ENCODE results near the gene CACNA2D1.

Gene CACNA2D1

GRCh38 chr7:82226191-82226590 is 217.4 kb downstream of the CACNA2D1 start:
- no peak for DNase-seq
- no peak for ATAC-seq

DNA sequence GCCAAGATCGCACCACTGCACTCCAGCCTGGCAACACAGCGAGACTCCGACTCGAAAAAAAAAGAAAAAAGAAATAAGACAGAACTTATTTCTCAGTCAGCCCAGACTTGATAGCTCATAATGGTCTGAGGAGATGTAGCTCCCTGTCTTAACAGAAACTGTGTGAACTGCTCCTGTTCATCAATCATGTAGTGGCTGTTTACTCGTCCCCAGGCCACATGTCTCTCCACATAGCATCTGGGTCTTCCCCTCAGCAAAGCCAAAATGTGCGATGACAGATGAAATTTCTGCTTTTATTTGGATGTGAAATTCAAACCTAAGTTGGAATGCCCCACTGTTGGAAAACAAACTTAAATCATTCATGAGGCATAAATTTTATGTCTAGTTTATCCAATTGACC is 219.0 kb downstream of the CACNA2D1 start:
- DNase-seq (no peak), ATAC-seq (no peak)

GRCh38 chr7:82223580-82223979 is 220.0 kb downstream of the CACNA2D1 start:
- DNase-seq (no peak), ATAC-seq (no peak)

- DNase-seq (no peak), ATAC-seq (no peak)
Measured at GRCh38 chr7:82221152-82221674, 222.4 kb downstream of the CACNA2D1 start.

- ATAC-seq (no peak), DNase-seq (no peak)
Measured at GRCh38 chr7:82212466-82212865, 231.1 kb downstream of the CACNA2D1 start.

DNA sequence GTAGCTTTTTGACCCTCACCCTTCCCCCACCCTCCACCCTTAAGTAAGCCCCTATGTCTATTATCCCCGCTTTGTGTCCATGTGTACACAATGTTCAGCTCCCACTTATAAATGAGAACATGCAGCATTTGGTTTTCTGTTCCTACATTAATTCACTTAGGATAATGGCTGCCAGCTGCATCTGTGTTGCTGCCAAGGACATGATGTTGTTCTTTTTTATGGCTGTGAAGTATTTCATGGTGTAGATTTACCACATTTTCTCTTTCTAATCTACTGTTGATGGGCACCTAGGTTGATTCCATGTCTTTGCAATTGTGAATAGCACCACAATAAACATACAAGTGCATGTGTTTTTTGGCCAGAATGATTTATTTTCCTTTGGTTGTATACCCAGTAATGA is 232.2 kb downstream of the CACNA2D1 start:
- DNase-seq (no peak), ATAC-seq (no peak)

DNA sequence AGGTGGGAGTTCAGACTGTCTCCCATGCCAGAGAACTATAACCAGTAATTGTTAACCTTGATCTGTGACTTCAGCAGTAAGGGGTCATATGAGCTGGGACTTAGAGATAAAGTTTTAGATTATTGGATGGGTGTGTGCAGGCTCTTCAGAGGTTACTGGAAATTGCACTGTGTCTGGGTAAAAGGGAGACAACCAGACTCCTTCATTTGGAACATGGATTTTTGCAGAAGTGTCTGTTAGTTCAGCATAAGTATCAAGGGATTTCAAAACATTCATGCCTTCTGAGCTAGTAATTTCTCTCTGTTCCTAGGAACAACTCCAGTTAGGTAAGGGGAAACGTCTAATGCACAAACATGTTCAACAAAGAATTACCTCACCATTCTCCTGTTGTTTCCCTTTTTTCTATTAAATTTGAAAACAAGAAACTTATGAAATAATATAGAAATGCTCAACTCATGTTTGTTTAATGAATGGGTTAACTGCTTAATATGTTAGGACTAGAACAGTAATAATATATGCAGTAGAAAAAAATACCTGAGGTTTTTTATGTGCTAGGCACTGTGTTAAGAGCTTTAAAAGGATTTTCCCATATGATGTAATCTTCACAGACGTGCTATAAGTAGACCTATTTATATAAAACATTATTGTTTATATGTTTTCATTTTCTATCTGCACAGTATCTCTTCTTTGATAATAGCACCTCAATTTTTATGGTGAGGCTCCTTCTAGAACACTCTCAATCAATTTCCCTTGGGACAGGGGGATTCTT is 233.0 kb downstream of the CACNA2D1 start:
- ATAC-seq (no peak), DNase-seq (no peak)

DNA sequence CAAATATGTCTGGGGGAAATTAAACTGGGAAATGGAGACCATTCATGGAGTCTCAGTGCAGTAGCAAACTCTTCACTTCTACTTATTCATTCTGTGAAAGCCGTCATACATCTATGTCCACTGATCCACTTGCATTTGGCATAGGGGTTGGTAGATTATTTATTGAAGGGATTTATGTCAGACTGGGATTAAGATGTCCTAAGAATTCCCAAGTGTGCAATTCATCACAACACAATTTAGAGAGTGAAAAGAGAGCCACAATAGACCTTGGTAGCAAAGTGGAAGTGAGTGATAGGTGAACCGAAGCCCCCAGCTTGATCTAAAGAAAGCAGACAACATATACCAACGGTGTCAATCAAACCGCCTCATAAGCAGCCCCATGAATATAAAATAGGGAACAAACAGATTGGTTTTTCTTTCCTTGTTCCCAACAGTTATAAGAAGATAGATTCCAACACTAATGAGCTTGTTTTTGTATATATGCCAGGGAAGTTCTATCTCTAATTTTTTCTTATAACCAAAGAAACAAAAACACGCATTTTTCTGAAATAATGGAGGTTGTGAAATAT is 234.3 kb downstream of the CACNA2D1 start:
- no peak for ATAC-seq
- no peak for DNase-seq

- DNase-seq (no peak), ATAC-seq (no peak)
Measured at GRCh38 chr7:82204694-82205093, 238.9 kb downstream of the CACNA2D1 start.

DNA sequence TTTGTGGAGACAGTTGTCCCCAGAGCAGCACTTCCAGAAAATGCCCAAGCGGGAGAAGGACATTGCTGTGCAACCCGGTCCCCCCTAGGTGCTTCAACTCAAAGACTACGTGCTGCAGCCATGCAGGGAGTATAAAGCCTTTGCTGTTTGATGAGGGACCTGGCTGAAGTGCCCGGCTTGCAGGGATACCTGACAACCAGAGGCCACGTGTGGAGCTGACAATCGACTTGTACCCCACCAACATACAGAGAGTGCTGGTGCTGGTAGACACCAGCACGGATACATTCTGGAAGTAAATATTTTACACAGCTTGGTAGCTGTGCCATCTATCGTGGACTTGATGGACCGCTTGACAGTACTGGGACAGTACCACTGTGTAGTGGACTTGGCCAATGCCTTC is 240.6 kb downstream of the CACNA2D1 start:
- no peak for ATAC-seq
- DNase-seq, result no peak

DNA sequence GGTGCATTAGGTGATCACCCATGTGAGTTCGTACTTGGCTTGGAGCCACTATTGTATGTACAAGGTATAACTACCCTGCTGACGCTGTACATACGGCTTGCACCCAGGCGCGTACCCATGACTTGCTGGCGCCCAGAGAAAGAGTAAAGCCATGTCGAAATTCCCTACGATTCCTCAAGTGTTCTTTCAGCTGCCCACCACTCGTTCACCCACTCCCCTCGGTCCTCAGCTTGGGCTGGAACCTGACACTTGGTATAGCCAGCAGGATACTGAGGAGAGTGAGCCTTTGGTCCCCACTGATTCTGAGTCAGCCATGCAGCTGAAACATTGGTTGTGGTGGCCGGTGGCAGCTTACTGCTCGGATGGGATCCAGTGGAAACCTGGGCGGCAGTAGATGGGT is 241.5 kb downstream of the CACNA2D1 start:
- DNase-seq, result no peak
- no peak for ATAC-seq

DNA sequence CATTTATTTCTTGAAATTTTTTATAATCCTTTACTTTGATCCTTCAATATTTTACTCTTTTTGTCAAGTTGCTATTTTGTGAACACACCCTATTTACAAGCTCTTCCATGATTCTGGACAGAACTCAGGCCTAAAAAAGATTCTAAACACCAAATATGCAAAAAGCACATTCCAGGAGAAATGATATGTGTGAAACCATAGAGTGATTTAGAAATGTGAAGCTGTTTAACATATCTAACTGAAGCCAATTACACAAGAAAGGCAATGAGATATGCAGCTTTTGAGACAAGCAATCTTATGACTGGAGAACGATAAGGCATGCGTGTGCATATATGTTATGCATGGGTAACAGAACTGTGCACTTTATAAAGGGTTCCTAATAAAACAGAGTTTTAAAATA is 243.0 kb downstream of the CACNA2D1 start:
- ATAC-seq (no peak), DNase-seq (no peak)

GRCh38 chr7:82194016-82194643 is 249.4 kb downstream of the CACNA2D1 start:
- ATAC-seq, result no peak
- DNase-seq, result no peak

DNA sequence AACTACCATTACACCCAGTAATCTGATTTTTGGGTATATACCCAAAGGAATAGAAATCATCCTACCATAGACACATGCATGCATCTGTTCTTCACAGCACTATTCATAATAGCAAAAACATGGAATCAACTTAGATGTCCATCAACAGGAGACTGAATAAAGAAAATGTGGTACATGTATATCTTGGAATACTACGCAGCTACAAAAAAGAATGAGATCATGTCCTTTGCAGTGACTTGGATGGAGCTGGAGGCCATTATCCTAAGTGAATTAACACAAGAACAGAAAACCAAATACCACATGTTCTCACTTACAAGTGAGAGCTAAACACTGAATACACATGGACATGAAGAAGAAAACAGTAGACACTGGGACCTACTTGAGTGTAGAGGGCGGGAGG is 254.9 kb downstream of the CACNA2D1 start:
- no peak for DNase-seq
- ATAC-seq, result no peak

DNA sequence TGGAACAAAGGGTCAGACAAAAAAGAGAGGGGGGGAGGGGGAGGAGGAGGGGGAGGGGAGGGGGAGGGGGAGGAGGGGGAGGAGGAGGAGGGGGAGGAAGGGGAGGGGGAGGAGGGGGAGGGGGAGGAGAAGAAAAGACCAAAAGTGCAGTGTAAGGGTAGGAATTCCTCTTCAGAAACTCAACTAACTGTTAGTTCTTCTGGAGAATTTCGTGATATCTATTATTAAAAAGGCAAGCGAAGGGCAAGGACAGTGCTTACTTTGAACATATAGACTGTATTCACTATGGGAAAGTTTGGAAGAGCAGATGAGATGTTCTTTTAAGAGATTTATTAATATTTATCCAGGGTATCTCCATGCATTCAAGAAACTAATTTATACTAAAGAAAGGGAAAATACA is 258.1 kb downstream of the CACNA2D1 start:
- no peak for DNase-seq
- ATAC-seq, result no peak

- DNase-seq (no peak), ATAC-seq (no peak)
Measured at GRCh38 chr7:82183634-82184033, 259.9 kb downstream of the CACNA2D1 start.

GRCh38 chr7:82179311-82179710 is 264.3 kb downstream of the CACNA2D1 start:
- DNase-seq, result no peak
- ATAC-seq, result no peak

DNA sequence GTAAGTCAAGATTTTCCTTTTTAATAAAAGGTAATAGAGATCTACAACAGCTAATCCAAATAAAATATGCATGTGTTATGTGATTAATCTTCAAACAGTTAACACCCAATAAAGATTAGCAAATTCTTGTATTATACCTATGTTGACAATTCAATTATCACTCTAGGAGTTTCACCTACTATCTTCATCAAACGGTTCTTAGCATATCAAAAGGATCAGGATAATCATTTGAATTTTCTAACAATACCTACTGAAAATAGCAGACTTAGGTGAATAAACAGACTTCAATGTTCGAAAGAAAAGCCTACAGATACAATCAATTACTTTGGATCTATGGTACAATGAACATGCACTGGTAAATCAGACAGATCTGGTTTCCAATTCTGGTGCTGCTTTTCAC is 268.3 kb downstream of the CACNA2D1 start:
- DNase-seq (no peak), ATAC-seq (no peak)

- ATAC-seq (no peak), DNase-seq (no peak)
Measured at GRCh38 chr7:82173400-82174021, 270.1 kb downstream of the CACNA2D1 start.

GRCh38 chr7:82172881-82173280 is 270.7 kb downstream of the CACNA2D1 start:
- DNase-seq (no peak), ATAC-seq (no peak)

DNA sequence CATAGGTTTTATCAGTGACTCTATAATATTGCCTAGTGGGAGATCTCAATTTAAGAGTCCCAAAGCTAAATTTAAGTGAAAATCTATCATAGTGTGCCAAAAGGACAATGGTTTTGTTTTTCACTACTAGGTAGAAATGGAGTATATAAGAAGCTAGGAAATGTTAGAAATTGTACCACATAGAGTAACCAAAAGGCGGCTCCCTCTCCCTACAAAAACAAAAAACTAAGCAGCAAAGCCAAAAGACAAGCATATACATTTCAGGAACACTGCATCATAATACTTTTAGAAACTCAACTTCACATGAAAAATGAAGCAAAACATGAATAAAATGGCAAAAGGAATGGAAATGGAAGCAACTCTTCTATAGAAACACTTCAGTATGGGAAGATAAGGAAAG is 271.6 kb downstream of the CACNA2D1 start:
- DNase-seq, result no peak
- no peak for ATAC-seq

DNA sequence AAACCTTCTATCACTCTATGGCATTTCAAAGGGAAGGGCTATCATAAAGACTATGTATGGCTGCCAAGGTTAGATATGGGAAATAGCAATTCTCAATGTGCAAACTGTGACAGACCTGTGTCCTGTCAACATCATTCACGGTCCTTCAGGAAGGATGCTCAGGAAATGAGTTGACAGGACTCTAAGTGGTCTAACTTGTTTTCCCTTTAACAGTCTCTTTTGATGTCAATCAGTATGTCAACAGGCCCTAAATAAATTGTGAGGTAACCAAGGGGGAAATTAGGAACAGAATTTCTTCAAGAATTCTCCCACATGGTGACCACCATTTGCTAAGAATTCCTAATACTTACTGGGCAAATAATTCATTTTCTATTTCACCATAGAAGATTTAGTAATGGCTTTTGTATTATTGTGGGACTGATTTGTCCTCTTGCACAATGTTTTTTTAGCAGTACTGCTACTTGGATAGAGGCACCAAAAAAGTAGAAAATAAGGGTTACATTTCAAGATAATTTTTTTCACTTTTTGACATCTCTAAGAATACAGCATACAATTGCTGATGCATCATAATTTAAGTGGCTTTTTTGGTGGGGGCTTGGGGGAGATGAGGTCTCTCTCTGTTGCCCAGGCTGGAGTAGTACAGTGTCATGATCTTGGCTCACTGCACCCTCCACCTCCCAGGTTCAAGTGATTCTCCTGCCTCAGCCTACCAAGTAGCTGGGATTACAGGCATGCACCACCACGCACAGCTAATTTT is 275.8 kb downstream of the CACNA2D1 start:
- DNase-seq (no peak), ATAC-seq (no peak)

Measured in stimulated activated naive CD8-positive, alpha-beta T cell treated with anti-CD3 and anti-CD28 coated beads, Interleukin-15, Interleukin-2, amounts not matched to agents 100 U/mL and 50 U/mL, for 24 hours (primary cell).